ENCODE data around the gene PRPF19.

PRPF19 gene

DNA sequence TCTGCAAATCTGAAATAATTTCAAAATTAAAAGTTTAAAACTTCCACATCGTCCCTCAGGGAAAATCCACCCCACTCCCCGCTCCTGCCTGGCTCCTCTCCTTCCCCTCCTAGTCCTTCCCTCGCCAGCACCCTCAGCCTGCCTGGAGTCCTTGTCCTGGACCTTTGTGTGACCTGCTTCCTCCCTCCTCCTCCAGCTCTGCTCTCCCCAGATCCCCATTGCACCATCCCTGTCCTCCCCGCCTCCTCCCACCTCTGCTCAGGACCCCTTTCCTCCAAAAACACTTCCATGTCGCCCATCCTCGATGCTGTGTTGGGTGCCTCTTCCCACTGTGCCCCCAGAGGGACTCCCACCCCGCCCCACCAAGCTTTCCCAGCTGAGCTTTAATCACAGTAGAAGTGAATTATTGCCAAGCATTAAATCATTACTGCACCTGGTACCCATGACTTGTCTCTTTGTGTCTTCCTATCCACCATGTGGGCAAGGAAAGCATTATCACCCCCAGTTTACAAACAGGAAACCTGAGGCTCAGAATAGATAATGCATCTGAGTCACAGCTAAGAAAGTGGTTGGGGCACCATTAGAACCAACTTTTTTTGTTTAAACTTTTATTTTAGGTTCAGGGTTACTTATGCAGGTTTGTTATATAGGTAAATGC, 41.4 kb downstream of the PRPF19 start:
- Histone ChIP-seq H4K20me1 (ENCODE audit: low read depth, low read length) (no peaks in the 10 kb centered on the region), H3K36me3 (ENCODE audit: low read length) (no peaks in the 10 kb centered on the region), H2AFZ (ENCODE audit: low read depth, low read length, severe bottlenecking) (no peak overlapping the region), H3K9ac (ENCODE audit: low read length) (no peak overlapping the region), H3K4me3 (ENCODE audit: insufficient read depth, low read length, poor library complexity, severe bottlenecking) (no peak overlapping the region), H3K79me2 (ENCODE audit: insufficient read depth, low read length) (no peaks in the 10 kb centered on the region), H3K27ac (ENCODE audit: low read depth, low read length) (no peak overlapping the region), H3K4me2 (ENCODE audit: low read depth, low read length, poor library complexity, severe bottlenecking) (no peak overlapping the region), H3K9me3 (ENCODE audit: insufficient read depth, low read length) (no peaks in the 10 kb centered on the region), H3K9me2 (replicated peaks; ENCODE audit: insufficient read depth, low read length) (no peaks in the 10 kb centered on the region), H3F3A (ENCODE audit: insufficient read depth) (no peaks in the 10 kb centered on the region), H3K27me3 (ENCODE audit: low read length) (no peaks in the 10 kb centered on the region)
- no peak for TF ChIP-seq EZH2phosphoT487 (conservative IDR thresholded peaks at IDR 0.05; ENCODE audit: low read length)
- TF ChIP-seq, protein P1, sequence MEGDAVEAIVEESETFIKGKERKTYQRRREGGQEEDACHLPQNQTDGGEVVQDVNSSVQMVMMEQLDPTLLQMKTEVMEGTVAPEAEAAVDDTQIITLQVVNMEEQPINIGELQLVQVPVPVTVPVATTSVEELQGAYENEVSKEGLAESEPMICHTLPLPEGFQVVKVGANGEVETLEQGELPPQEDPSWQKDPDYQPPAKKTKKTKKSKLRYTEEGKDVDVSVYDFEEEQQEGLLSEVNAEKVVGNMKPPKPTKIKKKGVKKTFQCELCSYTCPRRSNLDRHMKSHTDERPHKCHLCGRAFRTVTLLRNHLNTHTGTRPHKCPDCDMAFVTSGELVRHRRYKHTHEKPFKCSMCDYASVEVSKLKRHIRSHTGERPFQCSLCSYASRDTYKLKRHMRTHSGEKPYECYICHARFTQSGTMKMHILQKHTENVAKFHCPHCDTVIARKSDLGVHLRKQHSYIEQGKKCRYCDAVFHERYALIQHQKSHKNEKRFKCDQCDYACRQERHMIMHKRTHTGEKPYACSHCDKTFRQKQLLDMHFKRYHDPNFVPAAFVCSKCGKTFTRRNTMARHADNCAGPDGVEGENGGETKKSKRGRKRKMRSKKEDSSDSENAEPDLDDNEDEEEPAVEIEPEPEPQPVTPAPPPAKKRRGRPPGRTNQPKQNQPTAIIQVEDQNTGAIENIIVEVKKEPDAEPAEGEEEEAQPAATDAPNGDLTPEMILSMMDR (IDR thresholded peaks at IDR 0.05; ENCODE audit: insufficient read depth, low read length, poor library complexity, severe bottlenecking) = no peak

DNA sequence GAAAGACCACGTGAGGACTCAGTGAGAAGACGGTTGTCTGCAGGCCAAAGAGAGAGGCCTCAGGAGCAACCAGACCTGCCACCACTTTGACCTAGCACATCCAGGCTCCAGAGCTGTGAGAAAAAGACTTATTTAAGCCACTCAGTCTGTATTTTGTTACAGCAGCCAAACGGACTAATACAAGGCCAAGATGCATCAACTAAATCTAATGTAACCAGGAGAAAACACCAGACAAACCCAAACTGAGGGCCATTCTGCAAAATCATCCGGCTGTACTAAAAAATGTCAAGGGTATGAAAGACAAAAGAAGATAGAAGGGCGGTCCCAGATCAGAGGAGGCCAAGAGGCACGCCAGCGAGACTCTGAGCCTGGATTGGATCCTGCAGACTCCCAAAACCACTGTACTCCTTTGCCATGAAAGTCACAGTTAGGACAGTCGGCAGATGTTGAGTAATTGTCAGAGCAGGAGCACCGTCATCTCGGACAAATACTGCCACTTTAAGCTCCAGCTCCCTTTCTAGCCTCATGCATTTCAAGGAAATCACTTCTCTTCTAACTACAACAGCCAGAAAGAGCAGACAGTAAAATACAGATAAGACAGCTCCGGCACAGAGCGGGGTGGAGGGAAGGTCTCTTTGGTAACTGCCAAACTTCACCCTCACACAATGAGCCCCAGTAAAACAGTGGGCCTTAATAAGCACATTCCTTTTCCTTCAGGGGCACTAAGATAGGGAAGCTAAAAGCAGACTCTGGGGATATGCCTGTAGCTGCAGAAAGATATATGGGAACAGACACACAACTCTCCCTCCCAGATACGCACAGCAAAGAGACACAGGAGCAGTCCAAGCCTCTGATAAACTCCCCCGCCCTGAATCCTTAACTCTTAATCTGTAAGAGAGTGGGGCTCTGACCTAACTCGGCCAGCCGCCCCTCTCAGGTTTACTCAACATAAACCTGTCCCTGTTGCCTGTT, 42.5 kb downstream of the PRPF19 start:
- no peak overlapping the region for H3K27ac ChIP-seq (ENCODE audit: low read depth, low read length)
- H3K27me3 ChIP-seq (ENCODE audit: low read length) = no peaks in the 10 kb centered on the region

DNA sequence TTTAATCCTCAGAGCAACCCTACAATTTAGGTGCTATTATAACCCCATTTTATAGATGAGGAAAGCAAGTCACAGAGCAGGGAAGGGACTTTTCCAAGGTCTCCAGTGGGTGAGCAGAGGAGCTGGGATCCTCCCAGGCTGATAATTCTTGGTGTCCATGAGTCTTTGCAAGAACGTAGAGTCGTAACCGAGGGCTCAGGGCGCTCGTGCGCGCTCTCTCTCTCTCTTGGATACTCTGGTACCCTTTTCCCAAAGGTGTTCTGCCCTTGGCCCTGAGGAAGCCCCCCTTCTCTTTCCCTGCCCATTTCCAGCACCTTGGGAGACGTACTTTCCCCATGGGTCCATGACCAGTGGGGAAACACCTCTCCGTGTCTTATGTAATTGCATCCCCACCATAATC, 44.2 kb downstream of the PRPF19 start:
- Histone ChIP-seq H3K27ac (ENCODE audit: low read depth, low read length) (no peak overlapping the region), H3K4me3 (ENCODE audit: insufficient read depth, low read length, poor library complexity, severe bottlenecking) (no peak overlapping the region), H2AFZ (ENCODE audit: low read depth, low read length, severe bottlenecking) (no peak overlapping the region), H3K9ac (ENCODE audit: low read length) (no peak overlapping the region), H3F3A (ENCODE audit: insufficient read depth) (no peaks in the 10 kb centered on the region), H3K27me3 (ENCODE audit: low read length) (no peaks in the 10 kb centered on the region), H3K4me2 (ENCODE audit: low read depth, low read length, poor library complexity, severe bottlenecking) (no peak overlapping the region), H3K9me3 (ENCODE audit: insufficient read depth, low read length) (no peaks in the 10 kb centered on the region), H3K9me2 (replicated peaks; ENCODE audit: insufficient read depth, low read length) (no peaks in the 10 kb centered on the region), H3K36me3 (ENCODE audit: low read length) (no peaks in the 10 kb centered on the region), H3K79me2 (ENCODE audit: insufficient read depth, low read length) (no peaks in the 10 kb centered on the region), H4K20me1 (ENCODE audit: low read depth, low read length) (no peaks in the 10 kb centered on the region)
- TF ChIP-seq EZH2phosphoT487 (conservative IDR thresholded peaks at IDR 0.05; ENCODE audit: low read length) = no peak
- TF ChIP-seq, protein P1 (IDR thresholded peaks at IDR 0.05; ENCODE audit: insufficient read depth, low read length, poor library complexity, severe bottlenecking) = no peak

More for the DNA sequence above, 42.5 kb downstream of the PRPF19 start:
- TF ChIP-seq, protein P1 (IDR thresholded peaks at IDR 0.05; ENCODE audit: insufficient read depth, low read length, poor library complexity, severe bottlenecking) = no peak
- no peak for TF ChIP-seq EZH2phosphoT487 (conservative IDR thresholded peaks at IDR 0.05; ENCODE audit: low read length)
- Histone ChIP-seq H3F3A (ENCODE audit: insufficient read depth) (no peaks in the 10 kb centered on the region), H3K79me2 (ENCODE audit: insufficient read depth, low read length) (no peaks in the 10 kb centered on the region), H3K4me3 (ENCODE audit: insufficient read depth, low read length, poor library complexity, severe bottlenecking) (no peak overlapping the region), H3K9me3 (ENCODE audit: insufficient read depth, low read length) (no peaks in the 10 kb centered on the region), H3K9ac (ENCODE audit: low read length) (no peak overlapping the region), H4K20me1 (ENCODE audit: low read depth, low read length) (no peaks in the 10 kb centered on the region), H3K9me2 (replicated peaks; ENCODE audit: insufficient read depth, low read length) (no peaks in the 10 kb centered on the region), H2AFZ (ENCODE audit: low read depth, low read length, severe bottlenecking) (no peak overlapping the region), H3K4me2 (ENCODE audit: low read depth, low read length, poor library complexity, severe bottlenecking) (no peak overlapping the region), H3K36me3 (ENCODE audit: low read length) (no peaks in the 10 kb centered on the region)

All from SU-DHL-6 (cell line).